ENCODE measurements around the gene SMURF2. TPM values are rescaled to one million over a fixed set of nuclear protein-coding genes. Genes with fewer than 3 reads are reported as not detected.
A peak's percentile ranks its signal among the peaks of the same experiment; 100 is the strongest.

The SMURF2 gene
- total RNA-seq, 2 experiments from 2014 or later = 11.5 to 12.1 TPM

- H3K27me3 Mint-ChIP-seq = no peaks in the 10 kb centered on the region
- intact Hi-C loops (cut with micrococcal nuclease) = no loop called here
- DNase-seq = no peak
- ChIA-PET CTCF (no interaction called here), POLR2A (no interaction called here)
- H3K36me3 Mint-ChIP-seq = peaks cover 3% of the 10 kb centered on the region
- H3K27ac Mint-ChIP-seq = no peak overlapping the region
- peaks cover 22% of the 10 kb centered on the region for H3K4me1 Mint-ChIP-seq (ENCODE audit: low read depth)
- H3K9me3 Mint-ChIP-seq = no peaks in the 10 kb centered on the region
- H3K4me3 Mint-ChIP-seq = no peak overlapping the region
These were observed 22.6 kb downstream of the SMURF2 start for GRCh38 chr17:64639516-64639915.

GRCh38 chr17:64638552-64639203, 23.4 kb downstream of the SMURF2 start:
- peaks cover 30% of the 10 kb centered on the region for H3K4me1 Mint-ChIP-seq (ENCODE audit: low read depth)
- CTCF ChIA-PET = interaction anchor here (0.8 kb wide), 1 partner anchor 132 kb away, joined by 3 read pairs; the partner anchor contains the start of gene CEP95

DNA sequence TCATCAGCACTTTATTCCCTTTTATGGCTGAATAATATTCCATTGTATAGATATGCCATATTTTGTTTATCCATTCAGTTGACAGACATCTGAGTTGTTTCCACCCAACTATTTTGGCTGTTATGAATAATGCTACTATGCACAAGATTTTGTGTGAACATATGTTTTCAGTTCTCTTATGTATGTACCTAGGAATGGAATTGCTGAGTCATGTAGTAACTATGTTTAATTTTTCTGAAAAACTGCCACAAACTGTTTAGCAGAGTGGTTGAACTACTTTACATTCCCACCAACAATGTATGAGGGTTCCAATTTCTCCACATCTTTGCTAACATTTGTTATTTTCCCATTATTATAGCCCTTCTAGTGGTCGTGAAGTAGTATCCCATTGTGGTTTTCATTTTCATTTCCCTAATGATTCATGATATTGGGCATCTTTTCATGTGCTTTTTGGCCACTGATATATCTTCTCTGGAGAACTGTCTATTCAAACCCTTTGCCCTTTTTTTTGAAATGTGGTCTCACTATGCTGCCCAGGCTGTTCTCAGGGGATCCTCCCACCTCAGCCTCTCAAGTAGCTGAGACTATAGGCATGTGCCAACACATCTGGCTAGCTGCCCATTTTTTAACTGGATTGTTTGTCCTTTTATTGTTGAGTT, 26.3 kb downstream of the SMURF2 start:
- peak overlapping the region; percentile 83 for H3K27ac Mint-ChIP-seq

More at GRCh38 chr17:64638552-64639203, 23.4 kb downstream of the SMURF2 start:
- Mint-ChIP-seq H3K9me3 (no peaks in the 10 kb centered on the region), H3K4me3 (no peak overlapping the region), H3K36me3 (peaks cover 3% of the 10 kb centered on the region), H3K27ac (no peak overlapping the region), H3K27me3 (no peaks in the 10 kb centered on the region)
- DNase-seq = no peak
- POLR2A ChIA-PET = no interaction called here
- intact Hi-C loops (cut with micrococcal nuclease) = no loop called here

GRCh38 chr17:64634218-64634617, 27.9 kb downstream of the SMURF2 start:
- Mint-ChIP-seq H3K27me3 (no peaks in the 10 kb centered on the region), H3K9me3 (no peaks in the 10 kb centered on the region), H3K27ac (peak overlapping the region; percentile 68), H3K4me3 (no peak overlapping the region), H3K36me3 (no peaks in the 10 kb centered on the region), H3K4me1 (ENCODE audit: low read depth) (peaks cover 54% of the 10 kb centered on the region)
- POLR2A ChIA-PET = interaction anchor here (0.9 to 1.8 kb wide), 4 partner anchors 15 to 129 kb away, joined by 3 to 5 read pairs (median 4); no protein-coding TSS in a partner anchor
- CTCF ChIA-PET = interaction anchor here (0.7 to 3.5 kb wide), 5 partner anchors 16 to 399 kb away, joined by 3 to 18 read pairs (median 4); no protein-coding TSS in a partner anchor
- intact Hi-C loops (cut with micrococcal nuclease) = loop anchor here (2.0 kb wide), 1 partner anchor 19 kb away; no protein-coding TSS in a partner anchor
- DNase-seq = no peak

More for the DNA sequence above, 26.3 kb downstream of the SMURF2 start:
- H3K36me3 Mint-ChIP-seq = no peaks in the 10 kb centered on the region
- ChIA-PET CTCF (interaction anchor here (0.6 to 3.5 kb wide), 3 partner anchors 14 to 216 kb away, joined by 3 to 18 read pairs (median 6); no protein-coding TSS in a partner anchor), POLR2A (no interaction called here)
- H3K4me1 Mint-ChIP-seq (ENCODE audit: low read depth) = peaks cover 45% of the 10 kb centered on the region
- H3K4me3 Mint-ChIP-seq = peak overlapping the region; percentile 13
- H3K27me3 Mint-ChIP-seq = no peaks in the 10 kb centered on the region
- peak; percentile 35 for DNase-seq
- no peaks in the 10 kb centered on the region for H3K9me3 Mint-ChIP-seq
- intact Hi-C loops (cut with micrococcal nuclease) = loop anchor here (1.0 to 2.0 kb wide), 5 partner anchors 7 to 62 kb away; no protein-coding TSS in a partner anchor

DNA sequence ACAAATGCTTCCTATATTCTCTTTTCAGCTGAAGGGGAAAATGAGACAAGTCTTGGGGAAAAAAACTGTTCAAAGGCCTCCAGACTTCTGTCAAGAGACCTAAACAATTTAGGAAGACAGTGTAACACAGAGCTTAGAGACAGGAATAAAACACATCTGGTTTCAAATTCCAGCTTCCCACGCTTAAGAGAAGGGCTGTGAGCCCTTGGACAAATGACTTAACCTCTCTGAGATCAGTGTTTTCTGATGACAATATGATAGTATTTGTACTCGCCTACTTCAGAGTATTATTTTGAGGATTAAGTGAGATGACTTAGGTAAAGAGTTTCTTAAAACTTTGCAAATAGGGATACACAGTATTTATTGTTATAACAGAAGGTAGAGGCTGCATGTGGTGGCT, 29.5 kb downstream of the SMURF2 start:
- Mint-ChIP-seq H3K27me3 (no peaks in the 10 kb centered on the region), H3K4me3 (no peak overlapping the region), H3K4me1 (ENCODE audit: low read depth) (peaks cover 65% of the 10 kb centered on the region), H3K9me3 (no peaks in the 10 kb centered on the region), H3K27ac (no peak overlapping the region), H3K36me3 (no peaks in the 10 kb centered on the region)
- intact Hi-C loops (cut with micrococcal nuclease) = no loop called here
- ChIA-PET POLR2A (no interaction called here), CTCF (no interaction called here)
- no peak for DNase-seq

- POLR2A ChIA-PET = no interaction called here
- no peak overlapping the region for H3K4me3 Mint-ChIP-seq
- no peaks in the 10 kb centered on the region for H3K9me3 Mint-ChIP-seq
- no peak for DNase-seq
- peaks cover 69% of the 10 kb centered on the region for H3K4me1 Mint-ChIP-seq (ENCODE audit: low read depth)
- intact Hi-C loops (cut with micrococcal nuclease) = no loop called here
- CTCF ChIA-PET = interaction anchor here (1.1 kb wide), 1 partner anchor 15 kb away, joined by 3 read pairs; no protein-coding TSS in a partner anchor
- H3K27ac Mint-ChIP-seq = no peak overlapping the region
- no peaks in the 10 kb centered on the region for H3K27me3 Mint-ChIP-seq
- no peaks in the 10 kb centered on the region for H3K36me3 Mint-ChIP-seq
These were observed 29.9 kb downstream of the SMURF2 start for GRCh38 chr17:64632194-64632593.

- Mint-ChIP-seq H3K4me1 (ENCODE audit: low read depth) (peaks cover 65% of the 10 kb centered on the region), H3K9me3 (no peaks in the 10 kb centered on the region), H3K36me3 (no peaks in the 10 kb centered on the region), H3K27me3 (no peaks in the 10 kb centered on the region), H3K4me3 (no peak overlapping the region), H3K27ac (no peak overlapping the region)
- CTCF ChIA-PET = interaction anchor here (0.6 to 1.8 kb wide), 2 partner anchors 19 to 152 kb away, joined by 5 to 8 read pairs; no protein-coding TSS in a partner anchor
- intact Hi-C loops (cut with micrococcal nuclease) = no loop called here
- DNase-seq = no peak
- POLR2A ChIA-PET = interaction anchor here (0.7 kb wide), 1 partner anchor 1693 kb away, joined by 3 read pairs; no protein-coding TSS in a partner anchor
These were observed 31.5 kb downstream of the SMURF2 start for GRCh38 chr17:64630309-64631223.

- peaks cover 55% of the 10 kb centered on the region for H3K4me1 Mint-ChIP-seq (ENCODE audit: low read depth)
- ChIA-PET POLR2A (interaction anchor here (1.7 kb wide), 1 partner anchor 123 kb away, joined by 6 read pairs; no protein-coding TSS in a partner anchor), CTCF (interaction anchor here (0.9 to 1.6 kb wide), 3 partner anchors 11 to 210 kb away, joined by 3 read pairs; no protein-coding TSS in a partner anchor)
- H3K4me3 Mint-ChIP-seq = peak overlapping the region; percentile 56
- intact Hi-C loops (cut with micrococcal nuclease) = loop anchor here (1.0 to 2.0 kb wide), 4 partner anchors 8 to 48 kb away; no protein-coding TSS in a partner anchor
- peak overlapping the region; percentile 75 for H3K27ac Mint-ChIP-seq
- no peaks in the 10 kb centered on the region for H3K27me3 Mint-ChIP-seq
- H3K36me3 Mint-ChIP-seq = no peaks in the 10 kb centered on the region
- peak; percentile 40 for DNase-seq
- no peaks in the 10 kb centered on the region for H3K9me3 Mint-ChIP-seq
These were observed 33.5 kb downstream of the SMURF2 start for GRCh38 chr17:64628641-64629040.

DNA sequence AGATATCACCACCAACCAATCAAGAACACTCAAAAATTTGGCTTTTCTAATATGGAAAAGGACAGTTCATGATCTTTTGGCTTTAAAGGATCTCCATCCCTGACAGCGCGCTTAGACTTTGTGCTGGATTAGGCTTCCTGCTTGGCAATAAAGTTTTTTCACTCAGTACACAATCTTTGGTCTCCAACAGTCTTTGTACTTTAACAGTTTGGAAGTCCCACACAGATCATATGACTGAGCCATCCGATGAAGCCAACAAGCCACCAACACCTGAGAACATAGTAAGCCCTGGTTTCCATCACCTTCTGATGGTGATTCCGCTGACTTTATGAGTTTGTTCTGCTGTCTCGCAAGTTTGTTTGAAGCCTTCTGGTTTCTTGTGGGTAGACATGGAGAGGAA, 34.3 kb downstream of the SMURF2 start:
- H3K4me3 Mint-ChIP-seq = peak overlapping the region; percentile 4
- H3K27me3 Mint-ChIP-seq = no peaks in the 10 kb centered on the region
- ChIA-PET CTCF (no interaction called here), POLR2A (no interaction called here)
- peak overlapping the region; percentile 75 for H3K27ac Mint-ChIP-seq
- DNase-seq = peak; percentile 30
- intact Hi-C loops (cut with micrococcal nuclease) = loop anchor here (1.0 to 2.0 kb wide), 4 partner anchors 9 to 47 kb away; no protein-coding TSS in a partner anchor
- H3K4me1 Mint-ChIP-seq (ENCODE audit: low read depth) = peaks cover 57% of the 10 kb centered on the region
- no peaks in the 10 kb centered on the region for H3K36me3 Mint-ChIP-seq
- H3K9me3 Mint-ChIP-seq = no peaks in the 10 kb centered on the region

GRCh38 chr17:64626827-64627226, 35.3 kb downstream of the SMURF2 start:
- Mint-ChIP-seq H3K4me1 (ENCODE audit: low read depth) (peaks cover 52% of the 10 kb centered on the region), H3K36me3 (no peaks in the 10 kb centered on the region), H3K27me3 (no peaks in the 10 kb centered on the region), H3K4me3 (no peak overlapping the region), H3K27ac (no peak overlapping the region), H3K9me3 (no peaks in the 10 kb centered on the region)
- DNase-seq = no peak
- POLR2A ChIA-PET = no interaction called here
- CTCF ChIA-PET = no interaction called here
- intact Hi-C loops (cut with micrococcal nuclease) = no loop called here

- Mint-ChIP-seq H3K4me1 (ENCODE audit: low read depth) (peaks cover 43% of the 10 kb centered on the region), H3K36me3 (no peaks in the 10 kb centered on the region), H3K27ac (no peak overlapping the region), H3K9me3 (no peaks in the 10 kb centered on the region), H3K4me3 (no peak overlapping the region), H3K27me3 (no peaks in the 10 kb centered on the region)
- CTCF ChIA-PET = no interaction called here
- POLR2A ChIA-PET = no interaction called here
- intact Hi-C loops (cut with micrococcal nuclease) = no loop called here
- no peak for DNase-seq
These were observed 36.6 kb downstream of the SMURF2 start for GRCh38 chr17:64625541-64625940.

Measured in activated CD4-positive, alpha-beta memory T cell treated with anti-CD3 and anti-CD28 coated beads for 36 hours (primary cell).